ENCODE results near the gene RHO.

The RHO gene

GRCh38 chr3:129503471-129504291, 24.8 kb upstream of the RHO start:
- TF ChIP-seq CTCF (IDR thresholded peaks at IDR 0.05; ENCODE audit: low read length, missing control alignments): no peak
- no peak for DNase-seq (ENCODE audit: low read depth)
- H3K4me3 ChIP-seq (replicated peaks; ENCODE audit: low read depth, low read length): no peak overlapping the region

GRCh38 chr3:129504471-129505100, 23.9 kb upstream of the RHO start:
- DNase-seq (ENCODE audit: low read depth): no peak
- no peak for TF ChIP-seq CTCF (IDR thresholded peaks at IDR 0.05; ENCODE audit: low read length, missing control alignments)
- no peak overlapping the region for H3K4me3 ChIP-seq (replicated peaks; ENCODE audit: low read depth, low read length)

- no peak for DNase-seq (ENCODE audit: low read depth)
- H3K4me3 ChIP-seq (replicated peaks; ENCODE audit: low read depth, low read length): no peak overlapping the region
- TF ChIP-seq CTCF (IDR thresholded peaks at IDR 0.05; ENCODE audit: low read length, missing control alignments): no peak
Observed at GRCh38 chr3:129505341-129505740, 23.1 kb upstream of the RHO start.

GRCh38 chr3:129506231-129506742, 22.2 kb upstream of the RHO start:
- no peak for TF ChIP-seq CTCF (IDR thresholded peaks at IDR 0.05; ENCODE audit: low read length, missing control alignments)
- no peak for DNase-seq (ENCODE audit: low read depth)

GRCh38 chr3:129507181-129507831, 21.1 kb upstream of the RHO start:
- TF ChIP-seq CTCF (IDR thresholded peaks at IDR 0.05; ENCODE audit: low read length, missing control alignments): no peak
- DNase-seq (ENCODE audit: low read depth): no peak
- no peak overlapping the region for H3K4me3 ChIP-seq (replicated peaks; ENCODE audit: low read depth, low read length)

More at GRCh38 chr3:129506231-129506742, 22.2 kb upstream of the RHO start:
- no peak overlapping the region for H3K4me3 ChIP-seq (replicated peaks; ENCODE audit: low read depth, low read length)

- no peak overlapping the region for H3K4me3 ChIP-seq (replicated peaks; ENCODE audit: low read depth, low read length)
- TF ChIP-seq CTCF (IDR thresholded peaks at IDR 0.05; ENCODE audit: low read length, missing control alignments): no peak
- DNase-seq (ENCODE audit: low read depth): no peak
Observed at GRCh38 chr3:129512595-129512994, 15.8 kb upstream of the RHO start.

Data from fibroblast of pulmonary artery (primary cell).